Lung microvascular endothelial cell (primary cell): ENCODE data around the gene ADPGK. TPM values are rescaled to one million over a fixed set of nuclear protein-coding genes. Genes with fewer than 3 reads are reported as not detected.

Source experiments
- total RNA-seq: library from RNA; depleted of rRNA; stranded (reverse); fragments of >200 nt; gene quantifications from 2 replicates; pipeline ENCODE4 v1.2.1, GENCODE V29; 2014

ADPGK gene
- total RNA-seq, 1 donor from 2014 or later: 39.7 TPM

Other genes starting within 250 kb of the ADPGK start
- gene GOLGA6B, start 129.1 kb downstream of the ADPGK start, total RNA-seq: not detected in 2 replicates
- under 0.01 TPM in 1 of 2 replicates, not detected in the other for gene HIGD2B, start 97.6 kb downstream of the ADPGK start, total RNA-seq
- 4.2 and 7.0 TPM in 2 replicates for gene BBS4, start 97.6 kb downstream of the ADPGK start, total RNA-seq